ENCODE results near the gene GLCCI1. TPM values are rescaled to one million over a fixed set of nuclear protein-coding genes. Genes with fewer than 3 reads are reported as not detected.

GLCCI1 gene
- total RNA-seq, 2 donors from 2014 or later = 5.8 to 15.6 TPM

DNA sequence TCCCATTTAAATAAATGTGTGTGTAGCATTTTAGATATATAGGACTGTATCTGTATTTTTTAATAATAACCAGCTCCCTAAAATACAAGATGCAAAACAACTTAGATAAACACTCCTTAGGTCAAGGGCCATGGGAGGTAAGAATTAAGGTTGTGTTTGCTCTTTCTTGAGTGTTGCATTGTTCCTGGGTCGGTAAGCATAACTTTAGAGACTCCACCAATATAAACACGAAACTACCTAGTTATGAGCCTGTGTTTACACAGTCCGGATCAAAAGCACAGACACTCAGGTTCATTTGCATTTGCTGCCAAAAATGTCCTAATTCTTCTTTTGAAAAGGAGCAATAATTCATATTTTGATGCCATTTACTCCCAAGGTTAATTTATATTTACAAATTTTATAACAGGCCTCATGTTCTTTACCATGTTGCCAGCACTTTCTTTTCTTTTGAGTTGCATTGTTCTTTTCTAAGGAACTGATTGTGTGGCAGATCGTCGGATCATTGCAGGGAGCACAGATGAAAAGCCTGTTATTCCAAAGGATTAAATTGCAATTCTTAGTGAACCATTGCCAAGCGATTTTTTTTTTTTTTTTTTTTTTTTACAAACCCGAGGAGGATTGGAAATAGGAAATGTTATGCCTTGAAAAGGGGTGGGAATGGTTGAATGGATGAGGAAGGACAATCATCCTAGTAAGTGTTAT lies 45.8 kb upstream of the GLCCI1 start:
- H3K4me3 ChIP-seq = no peak overlapping the region
- TF ChIP-seq, protein P1, sequence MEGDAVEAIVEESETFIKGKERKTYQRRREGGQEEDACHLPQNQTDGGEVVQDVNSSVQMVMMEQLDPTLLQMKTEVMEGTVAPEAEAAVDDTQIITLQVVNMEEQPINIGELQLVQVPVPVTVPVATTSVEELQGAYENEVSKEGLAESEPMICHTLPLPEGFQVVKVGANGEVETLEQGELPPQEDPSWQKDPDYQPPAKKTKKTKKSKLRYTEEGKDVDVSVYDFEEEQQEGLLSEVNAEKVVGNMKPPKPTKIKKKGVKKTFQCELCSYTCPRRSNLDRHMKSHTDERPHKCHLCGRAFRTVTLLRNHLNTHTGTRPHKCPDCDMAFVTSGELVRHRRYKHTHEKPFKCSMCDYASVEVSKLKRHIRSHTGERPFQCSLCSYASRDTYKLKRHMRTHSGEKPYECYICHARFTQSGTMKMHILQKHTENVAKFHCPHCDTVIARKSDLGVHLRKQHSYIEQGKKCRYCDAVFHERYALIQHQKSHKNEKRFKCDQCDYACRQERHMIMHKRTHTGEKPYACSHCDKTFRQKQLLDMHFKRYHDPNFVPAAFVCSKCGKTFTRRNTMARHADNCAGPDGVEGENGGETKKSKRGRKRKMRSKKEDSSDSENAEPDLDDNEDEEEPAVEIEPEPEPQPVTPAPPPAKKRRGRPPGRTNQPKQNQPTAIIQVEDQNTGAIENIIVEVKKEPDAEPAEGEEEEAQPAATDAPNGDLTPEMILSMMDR (IDR thresholded peaks at IDR 0.05) = no peak
- DNase-seq (ENCODE audit: low spot score) = no peak
- H3K4me1 ChIP-seq (ENCODE audit: control insufficient read depth in 1 of 2, low read depth in 2 of 2) = no peaks in the 10 kb centered on the region
- H3K27me3 ChIP-seq (replicated peaks; ENCODE audit: insufficient read depth) = no peaks in the 10 kb centered on the region
- ATAC-seq (ENCODE audit: insufficient number of reproducible peaks, low FRiP score, low read depth) = no peak
- H3K27ac ChIP-seq = no peak overlapping the region
- no peaks in the 10 kb centered on the region for H3K36me3 ChIP-seq
- no peaks in the 10 kb centered on the region for H3K9me3 ChIP-seq

DNA sequence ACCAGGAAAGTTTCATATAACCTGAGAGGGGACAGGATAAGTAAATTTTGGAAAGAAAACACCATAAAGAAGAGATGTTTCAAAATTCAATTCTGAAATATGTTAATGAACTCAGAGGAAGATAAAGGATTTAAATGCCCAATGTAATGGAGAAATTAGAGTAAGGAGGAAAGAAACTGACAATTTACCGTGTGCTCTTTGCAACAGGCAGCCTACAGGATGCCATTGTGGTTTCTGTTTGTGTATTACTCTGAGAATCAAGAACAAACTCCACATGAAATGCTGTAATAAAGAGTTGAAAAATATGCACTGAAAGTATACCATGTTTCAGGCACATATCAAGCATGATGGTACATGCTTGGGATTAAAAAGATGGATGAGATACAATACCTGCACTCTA lies 44.8 kb upstream of the GLCCI1 start:
- H3K36me3 ChIP-seq = no peaks in the 10 kb centered on the region
- no peak overlapping the region for H3K27ac ChIP-seq
- H3K4me3 ChIP-seq = no peak overlapping the region
- no peak for DNase-seq (ENCODE audit: low spot score)
- H3K9me3 ChIP-seq = no peaks in the 10 kb centered on the region
- TF ChIP-seq, protein P1 (IDR thresholded peaks at IDR 0.05) = no peak
- ATAC-seq (ENCODE audit: insufficient number of reproducible peaks, low FRiP score, low read depth) = no peak
- H3K4me1 ChIP-seq (ENCODE audit: control insufficient read depth in 1 of 2, low read depth in 2 of 2) = no peaks in the 10 kb centered on the region
- no peaks in the 10 kb centered on the region for H3K27me3 ChIP-seq (replicated peaks; ENCODE audit: insufficient read depth)

DNA sequence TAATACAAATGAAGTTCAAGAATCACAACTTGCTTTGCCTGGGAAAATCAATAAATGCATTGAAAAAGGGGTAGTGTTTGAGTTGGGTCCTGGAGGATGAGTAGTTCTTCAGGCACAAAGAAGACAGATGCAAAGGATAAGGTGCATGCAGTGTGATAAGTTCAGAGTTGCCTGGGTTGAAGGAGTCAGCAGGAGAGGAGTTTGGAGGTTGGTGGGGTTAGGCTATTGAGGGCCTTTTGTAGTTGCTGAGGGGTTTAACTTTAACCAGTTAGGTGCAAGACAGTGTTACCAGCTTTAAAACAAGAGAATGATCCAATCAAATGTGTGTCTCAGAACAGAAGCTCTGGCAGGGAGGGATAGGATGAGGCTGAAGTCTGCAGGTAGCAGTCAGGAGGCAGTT lies 44.3 kb upstream of the GLCCI1 start:
- Histone ChIP-seq H3K27ac (no peak overlapping the region), H3K4me1 (ENCODE audit: control insufficient read depth in 1 of 2, low read depth in 2 of 2) (no peaks in the 10 kb centered on the region), H3K4me3 (no peak overlapping the region), H3K36me3 (no peaks in the 10 kb centered on the region), H3K9me3 (no peaks in the 10 kb centered on the region), H3K27me3 (replicated peaks; ENCODE audit: insufficient read depth) (no peaks in the 10 kb centered on the region)
- no peak for DNase-seq (ENCODE audit: low spot score)
- ATAC-seq (ENCODE audit: insufficient number of reproducible peaks, low FRiP score, low read depth) = no peak
- TF ChIP-seq, protein P1 (IDR thresholded peaks at IDR 0.05) = no peak

DNA sequence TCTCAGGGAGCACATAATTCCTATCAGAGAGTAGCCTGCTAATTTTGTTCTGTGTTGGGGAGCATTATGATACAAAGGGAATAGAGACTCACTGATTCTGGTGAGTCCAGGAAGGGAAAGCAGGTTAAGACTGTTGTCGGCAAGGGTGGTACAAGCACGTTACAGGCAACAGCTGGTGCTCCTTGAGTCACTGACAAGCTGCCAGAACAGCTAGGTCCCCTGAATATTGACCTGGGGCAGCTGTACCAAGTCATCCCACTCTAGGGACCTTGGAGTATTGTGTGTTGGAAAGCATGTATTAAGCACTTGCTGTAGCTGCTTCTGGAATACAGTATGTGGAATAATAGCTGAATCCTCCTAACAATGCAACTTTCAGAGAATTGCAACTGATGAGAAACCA lies 37.0 kb upstream of the GLCCI1 start:
- no peaks in the 10 kb centered on the region for H3K27me3 ChIP-seq (replicated peaks; ENCODE audit: insufficient read depth)
- no peaks in the 10 kb centered on the region for H3K9me3 ChIP-seq
- H3K4me3 ChIP-seq = no peak overlapping the region
- DNase-seq (ENCODE audit: low spot score) (no peak), ATAC-seq (ENCODE audit: insufficient number of reproducible peaks, low FRiP score, low read depth) (no peak)
- H3K4me1 ChIP-seq (ENCODE audit: control insufficient read depth in 1 of 2, low read depth in 2 of 2) = no peaks in the 10 kb centered on the region
- no peaks in the 10 kb centered on the region for H3K36me3 ChIP-seq
- no peak overlapping the region for H3K27ac ChIP-seq
- TF ChIP-seq, protein P1 (IDR thresholded peaks at IDR 0.05) = no peak

DNA sequence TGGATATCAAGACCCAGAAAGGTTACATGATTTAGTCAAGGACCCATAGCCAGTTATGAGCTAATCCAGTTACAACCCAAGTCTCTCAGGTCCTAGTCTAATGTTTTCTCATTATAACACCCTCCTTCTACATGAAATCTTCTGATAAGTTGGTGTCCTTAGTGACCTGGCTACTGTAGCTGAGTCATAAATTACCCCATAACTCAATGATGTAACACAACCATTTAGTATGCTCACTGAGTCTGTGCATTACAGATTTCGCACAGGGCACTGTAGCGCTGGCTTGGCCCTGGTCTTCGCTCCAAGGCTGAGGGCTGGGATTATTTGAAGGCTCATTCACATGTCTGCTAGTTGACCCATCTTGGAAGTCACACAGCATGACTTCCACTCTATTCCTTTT lies 36.0 kb upstream of the GLCCI1 start:
- no peak overlapping the region for H3K4me3 ChIP-seq
- no peaks in the 10 kb centered on the region for H3K4me1 ChIP-seq (ENCODE audit: control insufficient read depth in 1 of 2, low read depth in 2 of 2)
- no peaks in the 10 kb centered on the region for H3K27me3 ChIP-seq (replicated peaks; ENCODE audit: insufficient read depth)
- H3K9me3 ChIP-seq = no peaks in the 10 kb centered on the region
- DNase-seq (ENCODE audit: low spot score) = no peak
- TF ChIP-seq, protein P1 (IDR thresholded peaks at IDR 0.05) = no peak
- no peak overlapping the region for H3K27ac ChIP-seq
- no peak for ATAC-seq (ENCODE audit: insufficient number of reproducible peaks, low FRiP score, low read depth)
- no peaks in the 10 kb centered on the region for H3K36me3 ChIP-seq
